Inflammatory macrophage treated with lipopolysaccharide for 4 hours (primary cell): ENCODE data around the gene NDFIP1.
"Not testable (repeated sequence)": the region's sequence is repeated elsewhere in the genome, so short reads cannot be mapped to it uniquely, and the experiment has no call there.

Experiments used
- DNase-seq: peaks from one replicate; pipeline ENCODE4 v3.0.0-alpha.2; 2020

NDFIP1 gene

GRCh38 chr5:142108432-142109330, at the start of gene NDFIP1:
NDFIP1 (plus strand) TSS chr5:142108779; CDS start chr5:142108975, 196 bp downstream.
- peak; percentile 85 for DNase-seq

GRCh38 chr5:142059304-142059940, 49.2 kb upstream of the NDFIP1 start:
- peak; percentile 55 for DNase-seq

- DNase-seq, result no peak
These were observed 45.2 kb upstream of the NDFIP1 start for GRCh38 chr5:142063376-142063775.

- DNase-seq, result peak; percentile 33
These were observed 44.7 kb upstream of the NDFIP1 start for GRCh38 chr5:142063878-142064331.

GRCh38 chr5:142065273-142065672, 43.3 kb upstream of the NDFIP1 start:
- no peak for DNase-seq

GRCh38 chr5:142069606-142070399, 38.8 kb upstream of the NDFIP1 start:
- DNase-seq, result peak; percentile 45

DNA sequence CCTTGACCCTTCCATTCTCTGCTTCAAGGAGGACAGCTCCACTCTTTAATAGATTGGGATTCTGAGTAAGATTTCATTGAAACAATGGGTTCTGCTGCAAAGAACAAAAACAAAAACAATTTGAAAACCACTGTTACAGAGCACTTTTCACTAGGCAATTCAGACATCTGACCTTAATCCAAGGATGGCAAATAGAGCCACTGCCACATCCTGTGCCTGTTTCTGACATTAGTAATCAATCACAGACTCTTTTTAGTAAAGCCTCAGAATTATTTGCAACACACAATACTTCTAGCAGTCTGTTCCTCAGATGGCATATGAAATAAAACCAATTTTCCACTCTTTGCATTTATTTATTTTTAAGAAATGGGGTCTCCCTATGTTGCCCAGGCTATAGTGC, 37.8 kb upstream of the NDFIP1 start:
- no peak for DNase-seq

DNA sequence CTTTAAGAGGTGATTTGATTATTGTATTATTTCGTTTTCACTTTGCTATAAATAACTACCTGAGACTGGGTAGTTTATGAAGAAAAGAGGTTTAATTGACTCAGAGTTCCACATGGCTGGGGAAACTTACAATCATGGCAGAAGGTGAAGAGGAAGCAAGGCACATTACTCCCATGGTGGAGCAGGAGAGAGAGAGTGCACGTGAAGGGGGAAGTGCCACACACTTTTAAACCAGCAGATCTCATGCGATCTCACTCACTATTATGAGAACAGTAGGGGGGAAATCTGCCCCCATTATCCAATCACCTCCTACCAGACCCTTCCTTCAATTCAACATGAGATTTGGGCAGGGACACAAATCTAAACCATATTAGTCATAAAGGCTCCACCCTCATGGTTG, 36.1 kb upstream of the NDFIP1 start:
- DNase-seq, result no peak

DNA sequence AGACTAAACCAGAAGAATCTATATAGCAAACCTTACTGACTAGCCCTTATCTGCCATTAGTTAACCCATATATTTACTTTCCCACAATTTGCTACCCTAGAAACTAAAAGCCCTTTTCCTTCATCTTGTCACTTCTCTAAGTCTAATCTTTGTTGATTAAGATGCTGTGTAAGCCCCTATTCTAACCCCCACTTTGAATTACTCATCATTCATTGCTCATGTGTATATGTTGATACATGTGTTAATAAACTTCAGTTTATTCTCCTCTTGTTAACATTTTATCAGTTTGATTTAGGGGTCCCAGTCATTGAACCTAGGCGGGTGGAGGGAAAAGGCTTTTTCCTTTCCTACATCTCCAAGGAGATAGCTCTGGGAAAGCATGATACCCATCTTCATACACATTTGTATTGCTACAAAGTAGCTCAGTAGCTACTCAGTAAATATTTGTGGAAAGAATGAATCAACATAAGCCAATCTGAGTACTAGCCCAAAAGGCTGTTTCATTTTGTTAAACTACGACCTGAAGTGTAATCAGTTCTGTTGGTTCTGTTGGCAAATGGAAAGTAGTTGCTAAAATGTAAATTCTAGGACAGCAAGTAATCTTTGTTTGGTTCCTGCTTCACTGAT, 35.1 kb upstream of the NDFIP1 start:
- DNase-seq, result no peak

DNA sequence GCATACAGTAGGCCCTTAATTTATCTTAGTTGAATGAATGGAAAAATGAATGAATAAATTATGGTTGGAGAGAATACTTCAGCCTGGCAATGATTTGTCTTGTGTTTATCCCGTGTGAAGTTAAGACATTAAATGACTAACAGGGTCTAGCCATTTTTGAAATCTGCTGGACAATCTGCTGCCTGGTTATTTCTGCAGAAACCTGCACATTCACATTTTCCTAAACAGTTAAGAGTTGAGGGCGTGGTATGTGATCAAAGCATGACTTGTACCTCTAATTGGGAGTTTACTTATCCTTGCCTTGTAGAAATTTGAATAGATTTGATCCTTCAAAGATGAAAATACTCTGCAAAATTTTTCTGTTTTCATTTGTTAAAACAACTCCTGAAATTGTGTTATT, 34.6 kb upstream of the NDFIP1 start:
- DNase-seq, result no peak

GRCh38 chr5:142078221-142078620, 30.4 kb upstream of the NDFIP1 start:
- DNase-seq, result no peak

GRCh38 chr5:142078706-142079105, 29.9 kb upstream of the NDFIP1 start:
- DNase-seq, result no peak

DNA sequence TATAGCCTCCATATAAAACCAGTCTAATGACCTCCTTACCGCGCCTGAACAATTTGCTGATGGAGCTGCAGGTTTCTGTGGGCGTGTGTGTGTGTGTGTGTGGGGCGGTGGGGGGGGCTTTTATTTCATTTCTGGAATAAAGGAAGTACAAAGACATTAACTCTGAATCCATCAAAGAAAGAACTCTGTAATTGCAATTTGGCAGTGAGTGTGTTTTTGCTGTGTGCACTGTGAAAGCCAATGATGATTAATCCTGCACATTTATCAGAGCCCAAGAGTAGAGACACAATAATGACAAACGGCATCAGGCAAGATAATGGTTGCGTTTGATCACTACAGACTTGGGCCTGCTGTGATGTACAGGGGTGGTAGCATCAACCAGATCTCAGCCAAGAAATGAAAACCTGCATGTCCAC, 29.3 kb upstream of the NDFIP1 start:
- no peak for DNase-seq

- DNase-seq, result no peak
These were observed 28.3 kb upstream of the NDFIP1 start for GRCh38 chr5:142080248-142080647.

DNA sequence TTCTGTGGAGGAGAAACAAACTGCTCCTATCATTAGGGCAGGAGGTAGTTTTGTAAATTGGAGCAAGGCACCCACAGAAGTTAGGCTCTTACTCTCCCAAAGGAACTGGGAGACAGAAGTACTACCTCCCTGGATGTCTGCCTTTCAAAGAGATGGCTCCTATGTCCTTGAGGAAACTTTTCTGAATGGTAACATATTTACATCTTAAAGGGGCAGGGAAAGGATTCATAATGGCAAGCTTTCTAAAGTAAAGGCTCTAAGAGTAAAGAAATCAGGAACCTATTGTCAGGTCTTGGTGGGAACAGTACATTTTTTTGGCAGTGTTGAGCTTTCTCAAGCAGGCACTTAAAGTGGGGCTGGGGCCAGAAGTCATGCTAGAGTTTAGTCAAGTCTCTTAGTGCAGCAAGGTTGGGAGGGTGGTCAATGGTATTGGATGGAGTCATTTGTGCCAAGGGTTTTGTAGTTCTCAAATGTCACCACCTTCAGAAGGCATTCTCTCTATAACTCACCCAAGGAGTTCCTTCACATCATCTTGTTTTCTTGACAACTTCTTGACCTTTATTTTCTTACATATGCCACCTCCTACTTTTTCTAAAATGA, 26.3 kb upstream of the NDFIP1 start:
- DNase-seq, result no peak

GRCh38 chr5:142086229-142086628, 22.4 kb upstream of the NDFIP1 start:
- no peak for DNase-seq

DNA sequence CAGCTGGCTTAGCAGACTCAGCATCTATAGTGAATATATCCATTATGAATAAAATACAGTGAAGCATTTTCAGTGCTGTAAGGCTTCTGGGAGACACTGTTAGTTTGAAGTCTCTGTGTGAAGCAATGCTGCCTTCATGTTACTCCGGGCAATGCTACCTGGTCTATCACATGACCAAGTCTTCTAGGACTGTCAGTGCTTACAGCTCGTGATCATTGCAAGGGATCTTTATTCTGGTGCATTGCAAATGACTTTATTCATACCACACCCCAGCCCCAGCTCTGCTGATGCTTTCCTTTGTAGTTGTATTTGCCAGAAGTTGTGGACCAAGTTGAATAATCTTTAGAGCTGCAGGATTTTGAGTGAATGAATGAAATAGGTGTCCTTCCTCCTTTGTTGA, 21.9 kb upstream of the NDFIP1 start:
- no peak for DNase-seq

- DNase-seq, result no peak
These were observed 20.5 kb upstream of the NDFIP1 start for GRCh38 chr5:142087920-142088679.

- DNase-seq, result not testable (repeated sequence)
These were observed 19.6 kb upstream of the NDFIP1 start for GRCh38 chr5:142088855-142089479.

DNA sequence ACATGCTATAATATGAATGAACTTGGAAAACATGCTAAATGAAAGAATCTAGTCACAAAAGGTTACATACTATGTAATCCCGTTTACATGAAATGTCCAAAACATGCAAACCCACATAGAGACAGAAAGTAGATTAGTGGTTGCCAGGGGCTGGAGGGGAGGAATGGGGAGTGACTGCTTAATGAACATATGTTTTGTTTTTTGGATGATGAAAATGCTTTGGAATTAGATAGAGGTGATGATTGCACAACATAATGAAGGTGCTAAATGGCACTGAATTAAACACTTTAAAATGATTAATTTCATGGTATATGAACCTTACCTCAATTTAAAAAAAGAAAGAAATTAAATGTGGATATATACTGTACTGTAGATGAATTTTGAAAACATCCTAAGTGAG, 17.6 kb upstream of the NDFIP1 start:
- DNase-seq, result no peak

DNA sequence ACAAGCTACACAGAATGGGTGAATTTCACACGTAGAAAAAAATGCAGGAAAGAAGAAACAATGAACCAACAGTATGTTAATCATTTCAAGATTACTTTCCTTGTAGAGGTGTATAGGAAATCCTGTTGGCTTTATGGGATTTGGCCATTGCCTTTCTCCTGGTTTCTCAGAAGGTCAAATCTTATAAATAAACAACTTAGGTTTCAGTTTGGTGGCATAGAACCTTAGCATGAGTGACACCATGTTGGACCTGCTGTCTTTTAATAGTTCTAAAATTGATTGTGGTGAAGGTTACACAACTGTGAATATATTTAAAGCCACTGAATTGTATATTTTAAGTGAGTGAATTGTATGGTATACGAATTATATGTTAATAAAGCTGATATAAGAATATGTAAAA, 16.7 kb upstream of the NDFIP1 start:
- no peak for DNase-seq
